AG08395 (cell line): ENCODE data around the gene KRT7.

Experiments used
- DNase-seq: peaks from one replicate; pipeline ENCODE4 v3.0.0; 2012; ENCODE audit warnings: mixed read lengths, low spot score

The KRT7 gene

DNA sequence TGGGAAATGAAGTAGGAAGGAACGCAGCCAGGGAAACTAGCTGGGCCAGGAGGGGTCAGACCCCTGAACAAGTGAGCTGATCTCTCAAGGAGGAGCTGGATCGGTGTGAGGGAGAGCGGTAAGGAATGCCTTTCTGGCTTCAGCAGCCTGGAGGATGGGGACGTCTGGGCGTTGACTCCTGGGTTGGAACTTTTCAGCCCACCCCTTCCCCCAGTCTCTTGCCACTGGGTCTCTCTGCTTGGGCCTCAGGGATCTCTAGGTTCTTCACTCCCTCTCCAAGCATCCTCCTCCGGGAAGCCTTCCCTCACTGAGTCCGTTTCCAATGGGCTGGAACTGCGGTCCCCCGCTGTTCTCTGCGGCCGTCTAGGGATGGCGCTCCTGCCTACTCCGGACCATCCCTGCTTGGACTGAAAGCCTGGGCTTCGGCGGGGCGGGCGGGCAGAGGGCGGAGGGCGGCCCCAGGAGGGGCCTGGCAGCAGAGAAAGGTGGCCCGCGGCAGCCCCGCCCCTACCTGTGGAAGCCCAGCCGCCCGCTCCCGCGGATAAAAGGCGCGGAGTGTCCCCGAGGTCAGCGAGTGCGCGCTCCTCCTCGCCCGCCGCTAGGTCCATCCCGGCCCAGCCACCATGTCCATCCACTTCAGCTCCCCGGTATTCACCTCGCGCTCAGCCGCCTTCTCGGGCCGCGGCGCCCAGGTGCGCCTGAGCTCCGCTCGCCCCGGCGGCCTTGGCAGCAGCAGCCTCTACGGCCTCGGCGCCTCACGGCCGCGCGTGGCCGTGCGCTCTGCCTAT, at the start of gene KRT7:
TSS of gene KRT7 (plus strand) at position 570 of the 788 bp plus-strand sequence. CDS start at position 624, 54 bp downstream.
- no peak for DNase-seq

DNA sequence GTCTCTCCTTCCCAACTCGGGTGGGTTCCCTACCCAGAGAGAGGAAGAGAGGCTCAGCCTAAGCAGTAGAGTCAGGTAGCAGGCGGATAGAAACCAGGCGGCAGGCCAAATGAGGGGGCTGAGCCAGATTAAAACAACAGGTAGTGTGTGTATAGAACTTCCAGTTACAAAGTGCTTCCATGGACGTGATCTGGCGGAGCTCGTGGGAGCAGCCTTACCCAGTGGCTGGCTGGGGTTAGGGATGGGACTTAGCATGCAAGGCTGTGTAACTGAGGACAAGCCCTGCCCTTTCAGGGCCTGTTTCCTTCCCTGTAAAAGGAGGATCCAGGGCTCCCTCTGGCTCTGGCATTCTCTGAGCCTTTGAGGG, 49.5 kb upstream of the KRT7 start:
- DNase-seq, result no peak

DNA sequence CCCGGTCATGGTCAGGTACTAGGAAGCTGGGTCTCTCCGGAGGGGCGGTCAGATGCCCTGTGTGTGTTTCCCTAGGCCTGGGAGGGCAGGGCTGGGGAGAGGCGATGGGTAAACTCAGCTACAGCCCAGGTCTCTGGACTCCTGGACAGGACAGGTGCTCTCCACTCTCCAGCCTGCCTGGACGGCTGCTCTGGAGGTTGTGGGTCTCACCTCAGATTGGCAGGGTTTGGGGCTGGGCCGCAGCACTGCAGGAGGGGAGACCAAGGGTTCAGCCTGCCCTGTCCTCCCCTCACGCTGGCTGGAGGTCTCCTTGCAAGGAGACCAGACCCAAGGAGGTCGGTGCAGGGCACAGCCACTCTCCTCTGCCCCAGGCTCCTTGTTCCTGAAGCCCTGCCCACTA, 49.1 kb upstream of the KRT7 start:
- no peak for DNase-seq

DNA sequence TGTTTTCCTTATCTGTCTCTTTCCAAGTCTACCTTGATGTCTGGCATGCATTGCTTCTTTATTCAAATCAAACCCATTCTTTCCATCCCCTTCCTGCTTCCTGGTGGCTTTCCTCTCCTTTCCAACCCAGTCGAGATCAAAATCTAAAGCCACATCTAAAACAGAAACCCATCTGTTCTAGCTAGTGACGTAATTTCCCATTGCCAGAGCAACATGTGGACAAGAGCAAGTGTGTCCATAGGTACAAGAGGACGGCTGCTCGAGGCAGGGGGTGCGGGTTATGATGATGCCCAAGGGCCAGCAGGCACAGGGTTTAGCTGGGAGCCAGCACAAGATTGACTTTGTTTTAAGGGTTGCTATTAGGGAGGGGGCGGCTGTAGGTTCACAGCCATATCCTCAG, 48.2 kb upstream of the KRT7 start:
- no peak for DNase-seq

DNA sequence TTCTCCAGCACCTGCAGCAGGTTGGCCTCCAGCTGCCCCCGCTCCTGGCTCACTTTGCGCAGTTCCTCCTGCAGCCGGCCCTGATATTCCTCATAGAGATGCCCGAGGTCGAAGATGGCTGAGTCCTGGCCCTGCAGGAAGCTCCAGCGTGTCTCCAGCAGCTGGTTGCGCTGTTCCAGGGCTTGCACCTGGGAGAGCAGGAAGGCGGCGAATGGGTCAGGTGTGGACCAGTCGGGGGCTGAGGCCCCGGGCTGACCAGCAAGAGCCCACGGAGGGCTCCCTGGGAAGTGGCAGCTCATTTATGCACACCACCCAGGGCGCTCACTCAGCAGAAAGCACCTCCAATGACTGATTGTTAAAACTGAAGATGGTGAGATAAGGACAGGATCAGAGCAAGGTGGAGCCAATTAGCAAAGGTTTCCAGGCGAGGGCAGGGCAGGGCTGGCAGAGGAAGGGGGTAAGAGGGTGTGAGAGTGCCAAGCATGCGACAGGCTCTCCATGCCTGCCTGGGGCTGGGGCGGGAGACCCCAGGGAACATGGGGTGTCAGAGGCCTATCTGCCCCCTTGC, 47.6 kb upstream of the KRT7 start:
- DNase-seq, result no peak

DNA sequence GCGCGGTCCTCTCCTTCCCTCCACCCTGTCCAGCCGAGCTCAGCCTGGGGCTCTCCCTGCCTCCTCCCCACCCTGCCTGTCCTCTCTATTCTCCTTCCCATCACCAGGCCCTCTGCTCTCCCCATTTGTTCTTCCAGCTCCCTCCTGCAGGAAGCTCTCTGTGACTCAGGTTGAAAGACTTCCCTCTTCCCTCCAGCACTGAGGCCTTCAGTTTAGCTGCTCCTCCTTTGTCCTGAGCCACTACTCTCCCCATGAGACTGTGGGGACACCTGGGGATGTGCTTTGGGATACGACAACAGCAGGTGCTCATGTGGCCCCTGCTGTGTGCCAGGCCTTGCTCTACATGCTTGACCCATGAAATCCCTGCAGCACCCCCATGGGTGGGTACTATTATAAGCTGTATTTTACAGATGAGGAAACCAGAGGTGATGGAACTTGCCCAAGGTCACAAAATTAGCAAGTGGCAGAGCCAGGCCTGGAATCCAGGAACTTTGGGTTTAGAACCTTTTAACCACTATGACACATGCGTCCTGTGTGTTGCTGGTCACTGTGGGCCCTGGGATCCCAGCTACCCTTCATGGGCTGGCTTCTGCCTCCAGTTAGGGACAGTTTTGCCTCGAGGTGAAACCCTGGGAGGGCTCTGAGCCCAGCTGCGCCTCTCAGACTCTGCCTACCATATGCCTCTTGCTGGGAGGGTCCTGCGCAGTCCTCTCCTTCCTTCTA, 46.8 kb upstream of the KRT7 start:
- DNase-seq, result peak; percentile 78

DNA sequence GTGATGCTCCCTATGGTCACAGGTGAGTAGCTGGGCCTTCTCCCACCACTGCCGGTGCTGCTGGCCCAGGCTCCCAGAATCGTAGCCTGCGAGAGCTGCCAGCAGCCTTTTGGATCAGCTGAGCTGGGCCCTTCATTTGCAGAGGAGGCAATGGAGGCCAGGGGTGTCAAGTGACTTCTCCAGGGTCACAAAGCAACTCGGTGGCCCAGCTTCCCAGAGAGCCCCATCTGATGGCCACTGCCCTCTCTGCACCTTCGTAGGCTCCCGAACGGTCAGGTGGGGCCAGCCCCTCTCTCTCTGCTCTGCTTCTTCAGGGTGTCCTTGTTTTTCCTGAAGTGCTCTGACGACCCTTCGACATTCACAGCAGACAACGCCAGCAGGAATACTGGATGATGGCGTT, 45.8 kb upstream of the KRT7 start:
- no peak for DNase-seq

DNA sequence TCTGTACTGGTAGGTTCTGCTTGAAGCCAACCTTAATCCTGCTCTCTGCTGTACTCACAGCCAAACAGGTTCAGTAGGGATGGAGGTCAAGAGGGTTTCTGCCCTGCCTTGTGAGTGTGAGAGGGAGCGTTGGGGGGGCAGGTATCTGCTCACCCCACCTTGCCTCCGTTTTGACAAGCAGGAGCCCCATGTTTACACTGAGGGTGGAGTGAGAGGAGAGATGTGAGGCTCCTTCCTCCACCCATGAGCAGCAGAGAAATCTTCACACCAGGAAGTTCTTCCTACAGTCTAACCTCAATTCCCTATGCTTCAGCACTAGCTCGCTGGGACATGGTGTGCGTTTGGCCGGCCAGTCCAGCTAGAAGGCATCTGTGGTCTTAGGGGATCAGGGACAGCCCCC, 45.4 kb upstream of the KRT7 start:
- no peak for DNase-seq

DNA sequence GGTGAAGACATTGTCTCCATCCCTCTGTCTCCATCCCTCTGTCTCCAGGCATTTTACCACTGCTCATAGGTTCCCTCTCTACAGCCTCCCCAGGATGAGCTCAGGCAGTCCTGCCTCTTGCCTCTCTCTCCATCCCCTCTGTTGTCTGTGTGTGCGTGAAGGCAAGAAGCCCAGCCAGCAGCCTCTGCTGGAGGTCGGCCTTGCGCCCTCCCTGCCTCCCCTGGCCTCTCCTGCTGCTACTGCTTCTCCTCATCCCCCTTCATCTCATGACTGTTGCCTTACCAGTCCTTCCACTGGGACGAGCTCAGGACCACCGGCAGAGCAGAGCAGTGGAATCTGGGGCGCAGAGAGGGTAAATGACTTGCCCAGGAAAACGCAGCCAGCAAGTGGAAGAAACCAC, 44.4 kb upstream of the KRT7 start:
- DNase-seq, result no peak

DNA sequence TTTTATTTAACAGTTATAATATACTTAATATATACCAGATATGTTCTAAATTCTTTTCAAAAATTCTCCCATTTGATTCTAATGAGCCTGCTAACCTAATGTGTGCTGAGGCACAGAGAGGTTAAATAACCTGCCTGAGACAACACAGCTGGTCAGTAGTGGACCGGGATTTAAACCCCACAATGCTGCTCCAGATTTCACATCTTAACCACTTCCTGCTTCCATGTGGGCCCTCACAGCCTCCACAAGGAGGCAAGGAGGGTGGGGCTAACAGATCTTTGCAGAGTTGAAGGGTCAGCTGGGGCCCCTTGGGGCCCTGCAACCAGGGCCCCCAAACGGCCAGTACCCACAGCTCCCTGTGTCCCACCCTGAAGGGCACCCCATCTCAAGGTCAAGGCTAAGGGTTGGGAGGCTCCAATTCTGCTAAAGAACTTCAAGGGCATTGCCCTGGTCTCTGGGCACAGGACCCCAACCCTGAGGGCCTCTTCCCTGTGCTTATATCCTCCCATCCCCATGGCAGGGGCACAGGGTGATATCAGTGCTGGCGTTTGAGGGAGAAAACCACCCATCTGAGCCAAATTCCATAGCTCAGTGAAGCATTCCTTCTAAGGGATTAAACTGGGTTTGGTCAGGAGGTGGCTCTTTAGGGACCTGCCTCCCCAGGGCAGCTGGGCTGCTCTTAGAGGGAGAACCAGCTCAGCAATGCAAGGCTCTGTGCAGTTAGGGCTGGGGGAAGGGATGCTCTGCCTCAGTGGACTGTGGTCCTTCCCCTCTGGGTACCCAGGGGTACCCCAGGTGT, 43.5 kb upstream of the KRT7 start:
- DNase-seq, result peak; percentile 72

DNA sequence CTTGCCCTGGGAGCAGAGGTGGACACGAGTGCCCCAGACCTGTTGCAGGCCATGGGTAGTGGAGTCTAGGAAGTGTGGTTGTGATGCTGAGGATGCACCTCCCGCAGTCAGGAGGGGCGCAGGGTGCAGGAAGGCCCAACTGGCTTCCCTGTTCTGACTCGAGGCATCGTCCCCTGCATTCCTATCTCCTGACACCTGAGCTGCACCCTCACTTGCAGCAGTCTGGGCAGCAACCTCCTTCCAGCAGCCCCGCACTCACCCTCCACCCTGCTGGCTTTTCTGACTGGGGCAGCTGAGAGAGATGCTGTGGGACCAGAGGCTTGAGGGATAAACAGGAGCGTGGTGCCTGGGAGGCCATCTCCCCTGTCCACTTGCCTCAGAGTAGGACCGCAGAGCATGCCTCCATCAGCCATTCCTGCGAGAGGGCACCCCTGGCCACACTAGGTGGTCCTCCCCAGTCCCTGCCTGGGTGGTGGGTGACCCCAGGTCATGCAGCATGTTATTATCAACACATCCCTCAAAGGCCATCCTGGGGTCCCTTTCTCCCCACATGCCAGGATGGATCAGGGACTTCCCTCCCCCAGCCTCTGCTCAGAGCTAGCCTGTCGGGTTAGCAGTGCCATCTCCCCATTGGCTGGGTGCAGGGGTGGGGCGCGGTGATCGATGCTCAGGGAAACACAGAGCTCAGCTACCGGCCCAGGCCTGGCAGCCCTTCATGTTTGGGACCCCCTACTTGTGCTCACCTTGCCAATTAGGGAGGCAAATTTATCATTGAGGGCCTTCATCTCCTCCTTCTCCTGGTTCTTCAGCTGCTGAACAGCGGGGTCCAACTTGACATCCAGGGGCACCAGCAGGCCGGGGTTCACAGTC, 41.9 kb upstream of the KRT7 start:
- no peak for DNase-seq

DNA sequence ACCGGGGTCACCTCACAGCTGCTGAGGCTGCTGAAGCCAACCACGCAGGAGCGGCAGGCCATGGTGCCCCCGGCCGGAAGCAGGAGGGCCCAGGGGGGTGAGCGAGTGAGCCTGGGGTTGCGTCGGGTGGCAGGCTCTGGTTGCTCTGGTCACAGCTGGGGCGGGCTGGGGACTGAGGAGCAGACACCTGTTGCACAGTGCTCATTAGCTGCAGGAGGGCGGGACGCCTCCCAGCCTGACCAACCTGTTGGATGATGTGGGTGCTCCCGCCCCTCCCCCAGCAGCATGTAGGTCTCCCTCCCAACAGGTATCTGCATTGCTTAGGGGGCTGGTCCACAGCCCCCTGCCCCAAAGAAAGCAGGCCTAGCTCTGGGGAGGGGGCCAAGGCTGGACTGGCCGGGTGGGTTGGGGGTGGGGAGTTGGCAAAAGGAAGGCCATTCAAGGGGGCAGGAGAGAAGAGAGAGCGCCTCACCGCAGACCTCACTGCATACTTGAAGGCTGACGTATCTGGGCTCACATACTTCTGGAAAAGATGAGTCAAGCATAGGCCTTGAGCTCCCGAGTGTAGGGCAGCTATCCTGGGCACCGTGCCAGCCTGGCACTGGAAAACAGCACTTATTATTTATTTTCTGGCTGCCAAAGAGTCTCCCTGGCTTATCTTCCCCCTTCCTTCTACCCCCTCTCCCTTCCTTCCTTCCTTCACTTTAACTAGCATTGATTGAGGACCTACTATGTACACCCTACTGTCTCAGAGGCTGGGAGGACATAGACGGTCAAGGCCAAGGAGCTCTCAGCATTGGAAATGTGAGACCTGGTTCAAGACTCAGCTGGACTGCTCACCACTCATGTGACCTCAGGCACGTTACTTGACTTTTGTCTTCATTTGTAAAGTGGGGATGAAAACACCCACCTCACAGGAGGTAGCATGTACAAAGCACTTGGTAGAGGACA, 40.9 kb upstream of the KRT7 start, which contains the start of gene KRT80:
TSS of gene KRT80 (minus strand) at position 174 of the 951 bp plus-strand sequence. CDS start at position 62, 112 bp downstream.
- DNase-seq, result peak; percentile 99

DNA sequence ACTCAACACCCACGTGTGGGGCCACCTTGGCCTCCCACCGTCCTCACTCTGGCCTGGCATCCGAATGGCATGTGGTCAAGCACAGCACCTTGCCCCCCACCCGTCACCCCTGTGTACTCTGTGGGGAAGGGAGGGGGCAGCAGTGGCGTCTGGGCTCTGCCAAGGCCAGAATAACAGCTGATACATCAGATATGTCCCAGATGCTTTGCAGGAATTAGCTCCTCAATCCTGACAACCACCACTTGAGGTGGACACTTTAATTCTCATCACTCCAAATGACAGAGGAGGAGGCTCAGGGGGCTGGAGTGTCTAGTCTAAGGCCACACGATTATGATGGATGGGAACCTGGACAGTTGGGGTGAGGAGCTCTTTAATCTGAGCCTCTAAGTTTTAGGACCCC, 39.5 kb upstream of the KRT7 start:
- DNase-seq, result no peak

DNA sequence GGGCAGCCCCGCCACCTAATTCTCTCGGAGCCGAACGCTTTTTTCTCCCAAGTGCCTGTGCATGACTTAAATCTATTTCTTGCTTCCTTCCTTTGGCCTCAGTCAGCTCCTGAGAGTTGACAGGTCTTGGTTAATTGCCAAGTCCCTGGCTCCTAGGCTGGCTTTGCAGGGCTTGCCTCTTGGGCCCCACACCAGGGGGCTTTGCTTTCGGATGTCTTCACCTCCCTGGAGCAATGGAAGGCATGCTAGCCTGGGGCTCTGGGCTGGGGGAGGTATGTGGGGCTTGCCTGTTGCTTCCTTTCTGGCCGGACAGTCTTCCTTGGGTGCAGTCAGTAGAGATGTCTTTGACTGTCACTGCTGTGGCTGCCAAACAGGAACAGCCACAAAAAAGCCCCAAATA, 39.1 kb upstream of the KRT7 start:
- DNase-seq, result no peak

DNA sequence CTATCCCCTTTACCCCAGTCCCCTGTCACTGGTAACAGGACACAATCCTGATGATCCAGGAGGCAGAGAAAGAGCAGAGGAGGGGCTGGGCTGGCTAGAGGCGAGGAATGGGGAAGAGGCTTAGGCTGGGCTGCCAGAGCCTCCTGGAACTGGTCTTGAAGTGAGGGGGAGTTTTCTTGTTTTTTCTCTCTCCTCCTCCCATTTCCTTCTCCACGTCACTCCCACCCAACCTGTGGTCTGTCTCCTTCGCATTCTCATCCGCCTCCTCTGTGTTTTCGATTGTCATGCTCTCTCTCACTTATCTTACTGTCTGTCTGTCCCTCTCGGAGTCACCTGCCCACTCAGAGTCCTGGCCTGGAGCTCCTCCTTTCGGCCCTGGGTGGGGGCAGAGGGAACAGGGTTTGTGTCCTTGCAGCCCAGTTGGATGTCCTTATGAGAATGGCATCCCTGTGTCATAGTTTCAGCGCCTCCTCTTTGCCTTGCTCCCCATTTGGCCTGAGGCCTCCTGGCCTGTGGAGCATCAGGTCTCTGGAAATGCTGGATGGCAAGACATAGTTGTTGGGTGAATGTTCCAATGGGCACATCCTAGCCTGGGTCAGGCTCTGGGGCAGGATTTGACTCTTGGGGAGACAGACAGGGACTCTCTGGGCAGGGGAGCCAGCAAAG, 37.8 kb upstream of the KRT7 start:
- no peak for DNase-seq

DNA sequence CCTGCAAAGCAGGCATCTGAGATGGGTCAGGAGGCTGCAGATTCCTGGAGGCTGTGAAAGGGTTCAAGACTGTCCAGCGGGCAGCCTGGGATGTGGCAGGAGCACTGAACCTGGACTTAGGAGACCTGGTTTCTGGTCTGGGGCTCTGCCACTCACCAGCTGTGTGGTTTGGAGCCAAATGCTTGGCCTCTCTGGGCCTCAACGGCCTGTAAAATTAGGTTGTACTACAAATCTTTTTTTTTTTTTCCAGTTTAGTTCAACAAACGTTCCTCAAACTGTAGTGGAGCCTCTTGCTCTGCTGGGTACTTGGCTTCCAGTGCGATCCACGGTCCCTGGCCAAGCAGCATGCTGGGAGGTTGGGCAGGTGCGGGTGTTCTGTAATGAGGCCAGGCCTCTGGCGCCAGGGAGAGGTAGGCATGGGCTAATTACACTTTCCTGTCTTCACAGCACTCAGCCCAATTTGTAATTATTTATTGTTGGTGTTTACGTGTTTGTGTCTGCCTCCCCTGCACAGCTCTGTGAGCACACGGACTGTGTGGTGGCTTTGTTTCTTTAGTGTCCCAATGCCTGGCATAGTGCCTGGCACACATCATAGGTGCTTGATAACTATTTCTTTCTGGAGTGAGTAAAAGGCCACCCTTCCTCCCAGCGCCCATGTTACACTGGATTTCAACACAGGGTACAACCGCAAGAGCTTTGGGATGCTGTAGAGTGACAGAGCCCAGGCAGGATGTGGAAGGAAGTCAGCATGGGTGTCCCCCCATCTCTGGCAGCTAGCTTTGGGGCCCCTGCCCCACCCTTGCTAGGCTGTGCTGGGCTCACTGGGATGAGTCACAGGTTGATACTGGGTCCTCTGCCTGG, 35.4 kb upstream of the KRT7 start:
- no peak for DNase-seq

DNA sequence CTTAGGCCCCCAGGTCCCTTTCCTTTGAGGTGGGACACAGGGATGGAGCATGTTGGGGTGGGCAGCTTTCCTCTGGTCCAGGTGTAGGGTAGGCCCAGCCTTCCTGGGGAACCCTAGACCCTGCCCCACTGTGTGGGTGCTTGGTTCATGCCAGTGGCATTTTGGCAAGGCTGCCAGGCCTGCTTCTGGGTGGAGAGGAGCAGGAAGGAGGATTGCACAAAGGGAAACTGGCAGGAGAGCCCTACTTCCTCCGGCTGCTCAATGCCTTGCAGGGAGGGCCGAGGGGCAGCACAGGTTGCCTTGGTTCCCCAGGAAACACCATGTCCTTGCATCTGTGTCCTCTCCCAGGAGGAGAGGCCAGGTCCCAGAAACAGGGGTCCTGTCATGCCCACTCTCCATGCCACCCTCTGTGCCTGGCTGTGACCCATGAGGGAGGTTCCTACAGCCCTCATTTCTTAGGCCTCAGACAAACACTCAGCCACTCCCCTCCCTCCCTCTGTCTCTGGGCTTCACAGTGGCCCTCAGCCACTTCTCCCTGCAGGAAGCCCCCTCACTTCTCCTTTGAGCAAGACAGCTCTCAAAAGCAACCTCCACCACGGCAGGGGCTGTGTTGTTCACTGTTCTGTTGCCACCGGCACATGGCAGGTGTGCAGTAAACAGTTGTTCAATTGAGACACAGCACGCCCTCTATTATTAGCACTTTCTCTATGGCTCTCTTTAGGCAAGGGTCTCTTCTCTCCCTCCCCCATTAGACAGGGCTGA, 34.4 kb upstream of the KRT7 start:
- DNase-seq, result no peak
